Measurements from ENCODE around the gene CLEC1A.

DNA sequence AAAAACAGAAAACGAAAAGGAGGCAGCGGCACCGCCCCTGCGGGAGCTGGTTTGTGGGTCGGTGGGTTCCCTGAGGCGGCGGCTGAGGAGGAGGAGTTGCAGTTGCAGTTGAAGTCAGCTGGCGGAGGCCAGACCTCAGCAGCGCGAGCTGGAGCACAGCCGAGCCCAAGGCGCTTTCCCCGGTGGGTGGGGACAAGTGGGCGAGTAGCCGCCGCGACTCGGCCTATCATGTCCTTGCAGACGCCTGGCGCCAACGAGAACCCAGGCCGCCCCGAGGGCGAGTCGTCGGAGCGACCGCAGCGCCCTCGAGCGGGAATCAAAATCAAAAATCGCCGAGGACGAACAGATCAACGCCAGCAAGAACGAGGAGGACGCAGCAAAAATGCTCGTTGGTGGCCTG lies 12.7 kb upstream of the CLEC1A start:
- no peak for TF ChIP-seq RAD21 (IDR thresholded peaks at IDR 0.05; ENCODE audit: low read depth)
- TF ChIP-seq YY1 (IDR thresholded peaks at IDR 0.05; ENCODE audit: low read depth) = no peak
- TF ChIP-seq EP300 (IDR thresholded peaks at IDR 0.05; ENCODE audit: borderline replicate concordance) = no peak
- no peak for TF ChIP-seq EGR1 (IDR thresholded peaks at IDR 0.05)
- no peak for TF ChIP-seq CEBPB (IDR thresholded peaks at IDR 0.05)
- TF ChIP-seq TAF1 (IDR thresholded peaks at IDR 0.05; ENCODE audit: low read depth) = no peak
- no peak for TF ChIP-seq ZBTB7A (IDR thresholded peaks at IDR 0.05; ENCODE audit: low read depth)
- no peak for TF ChIP-seq NFIC (IDR thresholded peaks at IDR 0.05)
- TF ChIP-seq, protein P1, sequence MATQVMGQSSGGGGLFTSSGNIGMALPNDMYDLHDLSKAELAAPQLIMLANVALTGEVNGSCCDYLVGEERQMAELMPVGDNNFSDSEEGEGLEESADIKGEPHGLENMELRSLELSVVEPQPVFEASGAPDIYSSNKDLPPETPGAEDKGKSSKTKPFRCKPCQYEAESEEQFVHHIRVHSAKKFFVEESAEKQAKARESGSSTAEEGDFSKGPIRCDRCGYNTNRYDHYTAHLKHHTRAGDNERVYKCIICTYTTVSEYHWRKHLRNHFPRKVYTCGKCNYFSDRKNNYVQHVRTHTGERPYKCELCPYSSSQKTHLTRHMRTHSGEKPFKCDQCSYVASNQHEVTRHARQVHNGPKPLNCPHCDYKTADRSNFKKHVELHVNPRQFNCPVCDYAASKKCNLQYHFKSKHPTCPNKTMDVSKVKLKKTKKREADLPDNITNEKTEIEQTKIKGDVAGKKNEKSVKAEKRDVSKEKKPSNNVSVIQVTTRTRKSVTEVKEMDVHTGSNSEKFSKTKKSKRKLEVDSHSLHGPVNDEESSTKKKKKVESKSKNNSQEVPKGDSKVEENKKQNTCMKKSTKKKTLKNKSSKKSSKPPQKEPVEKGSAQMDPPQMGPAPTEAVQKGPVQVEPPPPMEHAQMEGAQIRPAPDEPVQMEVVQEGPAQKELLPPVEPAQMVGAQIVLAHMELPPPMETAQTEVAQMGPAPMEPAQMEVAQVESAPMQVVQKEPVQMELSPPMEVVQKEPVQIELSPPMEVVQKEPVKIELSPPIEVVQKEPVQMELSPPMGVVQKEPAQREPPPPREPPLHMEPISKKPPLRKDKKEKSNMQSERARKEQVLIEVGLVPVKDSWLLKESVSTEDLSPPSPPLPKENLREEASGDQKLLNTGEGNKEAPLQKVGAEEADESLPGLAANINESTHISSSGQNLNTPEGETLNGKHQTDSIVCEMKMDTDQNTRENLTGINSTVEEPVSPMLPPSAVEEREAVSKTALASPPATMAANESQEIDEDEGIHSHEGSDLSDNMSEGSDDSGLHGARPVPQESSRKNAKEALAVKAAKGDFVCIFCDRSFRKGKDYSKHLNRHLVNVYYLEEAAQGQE (IDR thresholded peaks at IDR 0.05; ENCODE audit: low read depth) = no peak
- TF ChIP-seq, protein P2, sequence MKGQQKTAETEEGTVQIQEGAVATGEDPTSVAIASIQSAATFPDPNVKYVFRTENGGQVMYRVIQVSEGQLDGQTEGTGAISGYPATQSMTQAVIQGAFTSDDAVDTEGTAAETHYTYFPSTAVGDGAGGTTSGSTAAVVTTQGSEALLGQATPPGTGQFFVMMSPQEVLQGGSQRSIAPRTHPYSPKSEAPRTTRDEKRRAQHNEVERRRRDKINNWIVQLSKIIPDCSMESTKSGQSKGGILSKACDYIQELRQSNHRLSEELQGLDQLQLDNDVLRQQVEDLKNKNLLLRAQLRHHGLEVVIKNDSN (IDR thresholded peaks at IDR 0.05) = no peak
- TF ChIP-seq, protein P3, sequence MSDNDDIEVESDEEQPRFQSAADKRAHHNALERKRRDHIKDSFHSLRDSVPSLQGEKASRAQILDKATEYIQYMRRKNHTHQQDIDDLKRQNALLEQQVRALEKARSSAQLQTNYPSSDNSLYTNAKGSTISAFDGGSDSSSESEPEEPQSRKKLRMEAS (IDR thresholded peaks at IDR 0.05) = no peak
- no peak for TF ChIP-seq TEAD4 (IDR thresholded peaks at IDR 0.05)
- TF ChIP-seq FOXM1 (IDR thresholded peaks at IDR 0.05; ENCODE audit: borderline replicate concordance, low read depth) = no peak
